Nephron progenitor cell (in vitro differentiated cells): ENCODE measurements around the gene HSBP1.

Experiments
- DNase-seq: peaks from one replicate; pipeline ENCODE4 v3.0.0; 2021
- H3K27ac Mint-ChIP-seq: 2 replicates; pipeline ENCODE4 v1.8.0; 2021; ENCODE audit warnings: mild to moderate bottlenecking, moderate library complexity, mixed read lengths
- H3K27me3 Mint-ChIP-seq: 2 replicates; pipeline ENCODE4 v1.8.0; 2021; ENCODE audit warnings: mild to moderate bottlenecking, low read depth, mixed read lengths; ENCODE audit not compliant: poor library complexity
- H3K36me3 Mint-ChIP-seq: 2 replicates; pipeline ENCODE4 v1.8.0; 2021; ENCODE audit warnings: low read depth, mixed read lengths
- H3K4me1 Mint-ChIP-seq: 2 replicates; pipeline ENCODE4 v1.8.0; 2021; ENCODE audit warnings: mixed read lengths
- H3K4me3 Mint-ChIP-seq: 2 replicates; pipeline ENCODE4 v1.8.0; 2021; ENCODE audit warnings: mild to moderate bottlenecking, moderate library complexity, mixed read lengths
- H3K9me3 Mint-ChIP-seq: 2 replicates; pipeline ENCODE4 v1.8.0; 2021; ENCODE audit warnings: mild to moderate bottlenecking, moderate library complexity, mixed read lengths
- CTCF ChIP-seq: fragments of 200-600 bp; sonication (generic); IDR thresholded peaks from 2 replicates; pipeline ENCODE4 v1.5.0; 2021; ENCODE audit warnings: antibody characterized with exemption

The HSBP1 gene

GRCh38 chr16:83807710-83808572 lies at the start of gene HSBP1:
HSBP1 (plus strand) TSS chr16:83807978; CDS start chr16:83808077, 99 bp downstream.
- peak within 1 kb of the TSS; percentile 96 for H3K27ac Mint-ChIP-seq

DNA sequence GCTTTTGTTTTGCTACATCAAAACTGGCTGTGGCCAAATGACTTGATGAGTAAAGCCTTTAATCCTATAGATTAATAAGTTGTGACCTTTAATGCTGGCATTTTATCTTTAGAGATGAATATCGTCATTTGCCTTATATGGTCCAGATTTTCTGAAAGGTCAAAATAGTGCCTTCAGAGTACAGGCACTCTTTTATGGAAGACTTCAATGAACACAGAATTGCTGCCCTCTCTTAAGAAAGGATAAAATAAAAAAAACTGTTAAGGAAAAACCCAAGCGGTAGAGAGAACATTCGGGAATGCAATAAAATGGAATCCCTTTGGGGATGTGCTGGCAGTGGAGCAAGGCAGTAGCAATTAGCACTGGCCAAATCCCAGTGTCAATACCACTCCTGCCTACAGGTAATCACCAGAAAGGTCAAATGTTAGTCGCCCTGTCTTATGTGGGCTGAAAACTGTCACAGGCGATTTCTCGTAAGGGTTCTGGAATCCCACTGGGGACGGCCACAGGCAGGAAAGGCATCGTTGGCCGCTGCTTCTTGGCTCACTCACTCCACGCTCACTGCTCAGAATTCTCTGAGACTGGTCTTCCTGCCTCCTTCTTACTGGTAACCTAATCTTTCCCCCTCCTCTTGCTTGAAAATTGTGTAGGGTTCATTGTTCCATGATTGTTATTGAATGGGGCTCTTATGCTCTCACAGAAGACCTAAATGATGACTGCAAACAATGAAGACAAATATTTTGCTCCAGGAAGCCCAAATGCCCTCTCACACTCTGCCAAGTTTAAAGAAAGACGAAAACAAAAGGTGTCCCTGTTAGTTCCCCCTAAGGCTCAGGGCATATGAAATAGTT lies 45.4 kb upstream of the HSBP1 start:
- peaks cover 22% of the 10 kb centered on the region for H3K9me3 Mint-ChIP-seq

More at GRCh38 chr16:83807710-83808572, at the start of gene HSBP1:
- Mint-ChIP-seq H3K4me3 (peak within 1 kb of the TSS; percentile 96), H3K4me1 (peaks cover 36% of the 10 kb centered on the region), H3K9me3 (no peaks in the 10 kb centered on the region), H3K36me3 (peaks cover 30% of the 10 kb centered on the region), H3K27me3 (peaks cover 5% of the 10 kb centered on the region)
- peak; percentile 92 for DNase-seq
- TF ChIP-seq CTCF, result no peak

DNA sequence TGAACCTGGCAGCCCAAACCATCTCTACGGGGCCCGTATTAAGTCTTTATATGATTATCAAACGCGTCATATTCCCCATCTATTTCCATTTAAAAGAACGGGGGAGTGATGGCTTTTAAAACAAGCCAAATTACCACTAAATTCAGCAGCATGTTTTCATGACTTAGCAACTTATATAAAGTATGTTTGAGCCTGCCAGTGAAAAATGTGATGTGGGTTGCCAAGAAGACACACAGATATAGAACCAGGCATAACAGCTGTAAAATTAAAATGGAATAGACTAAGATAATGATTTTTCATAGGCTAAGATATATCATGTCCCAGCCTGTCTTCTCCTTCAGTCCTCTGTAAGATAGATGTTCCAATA lies 44.8 kb upstream of the HSBP1 start:
- Mint-ChIP-seq H3K27ac (no peak overlapping the region), H3K27me3 (no peaks in the 10 kb centered on the region), H3K4me1 (peaks cover 12% of the 10 kb centered on the region), H3K36me3 (peaks cover 8% of the 10 kb centered on the region), H3K4me3 (no peak overlapping the region), H3K9me3 (peaks cover 19% of the 10 kb centered on the region)
- DNase-seq, result no peak
- TF ChIP-seq CTCF, result no peak

More for the DNA sequence above, 45.4 kb upstream of the HSBP1 start:
- Mint-ChIP-seq H3K36me3 (peaks cover 8% of the 10 kb centered on the region), H3K27ac (no peak overlapping the region), H3K4me1 (peaks cover 12% of the 10 kb centered on the region), H3K27me3 (no peaks in the 10 kb centered on the region), H3K4me3 (no peak overlapping the region)
- TF ChIP-seq CTCF, result no peak
- DNase-seq, result no peak

GRCh38 chr16:83768986-83769385 lies 38.8 kb upstream of the HSBP1 start:
- peaks cover 3% of the 10 kb centered on the region for H3K9me3 Mint-ChIP-seq
- no peak overlapping the region for H3K4me3 Mint-ChIP-seq
- no peak for TF ChIP-seq CTCF
- peaks cover 16% of the 10 kb centered on the region for H3K4me1 Mint-ChIP-seq
- no peaks in the 10 kb centered on the region for H3K36me3 Mint-ChIP-seq
- no peaks in the 10 kb centered on the region for H3K27me3 Mint-ChIP-seq
- DNase-seq, result no peak
- no peak overlapping the region for H3K27ac Mint-ChIP-seq

DNA sequence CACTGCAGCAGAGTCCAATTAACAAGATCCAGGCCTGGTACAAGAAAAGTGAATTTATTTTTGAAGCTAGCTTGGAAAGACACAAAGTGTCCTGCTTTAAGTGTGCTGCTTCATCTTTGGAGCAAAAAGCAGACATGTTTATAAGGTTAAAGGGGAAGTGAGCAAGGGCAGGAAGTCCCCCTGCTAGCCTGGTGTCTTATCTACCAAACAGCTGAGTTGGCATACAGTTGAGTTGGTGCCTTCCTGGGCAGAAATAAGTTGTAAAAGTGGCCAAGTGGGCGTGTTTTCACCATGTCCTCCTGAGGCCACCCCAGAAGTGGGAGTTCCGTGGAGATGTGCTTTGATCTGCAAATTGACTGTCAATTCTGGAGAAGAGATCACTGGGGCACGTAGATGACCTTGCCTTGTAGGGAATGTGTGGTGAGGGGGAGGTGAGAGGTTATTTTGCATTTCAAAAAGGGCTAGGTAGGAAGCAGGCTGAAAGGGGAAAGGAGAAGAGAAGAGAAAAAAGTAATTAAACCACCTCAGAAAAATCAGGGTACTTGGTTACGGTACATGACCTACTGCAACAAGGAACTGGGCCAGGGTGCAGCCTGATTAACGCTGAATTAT lies 38.3 kb upstream of the HSBP1 start:
- DNase-seq, result no peak
- Mint-ChIP-seq H3K9me3 (peaks cover 3% of the 10 kb centered on the region), H3K27ac (no peak overlapping the region)

More for the DNA sequence above, 38.3 kb upstream of the HSBP1 start:
- no peak for TF ChIP-seq CTCF
- peaks cover 16% of the 10 kb centered on the region for H3K4me1 Mint-ChIP-seq
- no peaks in the 10 kb centered on the region for H3K36me3 Mint-ChIP-seq
- H3K4me3 Mint-ChIP-seq, result no peak overlapping the region
- H3K27me3 Mint-ChIP-seq, result no peaks in the 10 kb centered on the region
